HepG2 (cell line): Measurements from ENCODE around the gene CDAN1. TPM values are rescaled to one million over a fixed set of nuclear protein-coding genes. Genes with fewer than 3 reads are reported as not detected.

Source experiments
- ATAC-seq: fragments of 200-7000 bp; cut with Tn5 transposase; 3 replicates; pipeline ENCODE4 v1.9.1; 2020; ENCODE audit warnings: mild to moderate bottlenecking, moderate library complexity
- BruUV-seq: library from RNA; stranded (reverse); fragments of 400-500 nt; replicated peaks from 2 replicates; lab custom pipeline; 2021; lab: Mats Ljungman, UMichigan
- CTCF ChIA-PET: fragments of 300-600 bp; formaldehyde crosslinking; extraction: SDS; loops from one replicate; lab custom pipeline; 2021; ENCODE audit warnings: low total read pairs, inconsistent platforms, low intra/inter-chr PET ratio; lab: Yijun Ruan, JAX
- POLR2A ChIA-PET: fragments of 350-600 bp; sonication (Branson Sonifier 250); formaldehyde crosslinking; loops from one replicate; lab custom pipeline; 2020; ENCODE audit warnings: antibody characterized with exemption, inconsistent platforms; lab: Yijun Ruan, JAX
- DNase-seq: peaks from one replicate; pipeline ENCODE4 v3.0.0-alpha.2; 2015; ENCODE audit warnings: low spot score
- FAIRE-seq: peaks from 3 replicates; lab custom pipeline; 2011; peaks lifted over from hg19 to GRCh38; lab: Jason Lieb, UNC
- H2AFZ ChIP-seq: one replicate; pipeline ENCODE4 v1.6.1; 2011; ENCODE audit warnings: low read length, inconsistent platforms
- H3K27ac ChIP-seq: fragments of 300-600 bp; 3 replicates; pipeline ENCODE4 v1.8.0; 2011; ENCODE audit warnings: mixed run types, mild to moderate bottlenecking, mixed read lengths, low read length, inconsistent platforms; ENCODE audit not compliant: insufficient read depth; ENCODE audit errors: extremely low read length
- H3K27me3 ChIP-seq, 2 experiments: fragments of 200-600 bp in 1 of 2; 2 replicates in 1 of 2; 3 replicates in 1 of 2; pipeline versions ENCODE4 v1.6.0 to v1.8.0; 2011; ENCODE audit warnings: low read length in 2 of 2, mild to moderate bottlenecking in 2 of 2, moderate library complexity in 2 of 2, inconsistent platforms in 1 of 2; ENCODE audit not compliant: insufficient read depth in 2 of 2, control insufficient read depth in 1 of 2
- H3K36me3 ChIP-seq, 2 experiments: fragments of 200-600 bp in 1 of 2; replicated peaks in 1 of 2; 2 replicates in 1 of 2; 3 replicates in 1 of 2; pipeline versions ENCODE4 v1.5.1 to v1.8.0; 2011; ENCODE audit warnings: low read length in 2 of 2, inconsistent platforms in 1 of 2; ENCODE audit not compliant: insufficient read depth in 2 of 2, control insufficient read depth in 1 of 2
- H3K4me1 ChIP-seq: 2 replicates; pipeline ENCODE4 v1.5.1; 2012; ENCODE audit warnings: low read length, inconsistent platforms; ENCODE audit not compliant: insufficient read depth
- H3K4me2 ChIP-seq: 2 replicates; pipeline ENCODE4 v1.6.0; 2011; ENCODE audit warnings: low read depth, low read length, inconsistent platforms
- H3K4me3 ChIP-seq, 3 experiments: fragments of 200-600 bp in 1 of 3; sonication (generic), shearing (Covaris generic) in 1 of 3; replicated peaks in 1 of 3; 2 replicates each; pipeline ENCODE4 v1.5.1; 2011 to 2016; ENCODE audit warnings: low read length in 3 of 3, inconsistent platforms in 2 of 3, low read depth in 2 of 3, mild to moderate bottlenecking in 2 of 3, control low read depth in 1 of 3, mixed read lengths in 1 of 3; ENCODE audit not compliant: insufficient read depth in 1 of 3
- H3K79me2 ChIP-seq: one replicate; pipeline ENCODE4 v1.6.1; 2011; ENCODE audit warnings: low read length, inconsistent platforms; ENCODE audit not compliant: insufficient read depth
- H3K9ac ChIP-seq: 2 replicates; pipeline ENCODE4 v1.6.0; 2011; ENCODE audit warnings: mild to moderate bottlenecking, low read depth, low read length, inconsistent platforms; ENCODE audit not compliant: insufficient read depth
- H3K9me3 ChIP-seq: 2 replicates; pipeline ENCODE4 v1.5.1; 2012; ENCODE audit warnings: mild to moderate bottlenecking, low read length
- H4K20me1 ChIP-seq: 2 replicates; pipeline ENCODE4 v1.6.0; 2011; ENCODE audit warnings: inconsistent platforms, mild to moderate bottlenecking, low read length, moderate library complexity; ENCODE audit not compliant: insufficient read depth
- AGO2 ChIP-seq: fragments of 200-400 bp; formaldehyde crosslinking; optimal IDR thresholded peaks from 2 replicates; pipeline ENCODE3; 2017; ENCODE audit warnings: mild to moderate bottlenecking, low read depth, low read length, moderate library complexity
- ARNT2 ChIP-seq: sonication (generic); formaldehyde crosslinking; IDR thresholded peaks from 2 replicates; pipeline ENCODE4 v1.8.0; 2022; ENCODE audit warnings: mild to moderate bottlenecking, low read depth, missing genetic modification reagents, moderate library complexity
- CAMTA2 ChIP-seq: sonication (generic); formaldehyde crosslinking; IDR thresholded peaks from 2 replicates; pipeline ENCODE4 v1.4.0; 2020; ENCODE audit warnings: mild to moderate bottlenecking, missing genetic modification reagents, borderline replicate concordance
- PHB2 ChIP-seq: fragments of 450-650 bp; IDR thresholded peaks from 2 replicates; pipeline ENCODE4 v1.6.1; 2018; ENCODE audit not compliant: partially characterized antibody
- SMAD1 ChIP-seq: sonication (generic); formaldehyde crosslinking; IDR thresholded peaks from 2 replicates; pipeline ENCODE4 v1.4.0; 2020; ENCODE audit warnings: missing genetic modification reagents, low read depth, mild to moderate bottlenecking, borderline replicate concordance
- ZNF20 ChIP-seq: sonication (generic); formaldehyde crosslinking; IDR thresholded peaks from 2 replicates; pipeline ENCODE4 v1.4.0; 2020; ENCODE audit warnings: mild to moderate bottlenecking, moderate library complexity, missing genetic modification reagents
- WGBS: methylation state at CpG from one replicate; pipeline ENCODE4 v1.1.6; 2017; ENCODE audit warnings: low lambda C conversion rate; 5-methylcytosine and 5-hydroxymethylcytosine counted together
- in situ Hi-C: cut with HindIII; loops from 2 replicates; pipeline ENCODE4 v1.10.0; 2017; ENCODE audit warnings: low pct_unique_long_range_greater_than_20kb; ENCODE audit not compliant: extremely low pct_ligation_motif_present
- intact Hi-C: fragments of 100-400 bp; cut with micrococcal nuclease; formaldehyde crosslinking; loops from one replicate; pipeline ENCODE4 v1.10.0; 2022; ENCODE audit not compliant: unreplicated experiment
- polyA plus RNA-seq, 8 experiments: library from polyadenylated mRNA; depleted of rRNA in 3 of 8; stranded (reverse) in 7 of 8; unstranded in 1 of 8; fragments of >200 nt; fragmentation: Illumina TruSeq in 4 of 8; extraction: Trizol in 4 of 8; gene quantifications; 2 replicates each; pipeline versions ENCODE4 v1.2.1 to v1.2.3, GENCODE V29; 2011 to 2016; ENCODE audit warnings: low read depth in 4 of 8, missing spikeins in 1 of 8, mixed read lengths in 1 of 8; ENCODE audit not compliant: insufficient read depth in 1 of 8
- total RNA-seq, 5 experiments: library from RNA; depleted of rRNA; stranded (reverse); fragments of >200 nt; fragmentation: Illumina TruSeq; extraction: Trizol; gene quantifications; 2 replicates each; pipeline ENCODE4 v1.2.3, GENCODE V29; 2016; ENCODE audit warnings: low read depth in 1 of 5

The CDAN1 gene
- total and polyA plus RNA-seq, 2 of the 13 experiments (the other 11 are each of a cell fraction or from before 2014, with no cell fraction given) = 5.0 to 16.1 TPM

- H2AFZ ChIP-seq = no peak overlapping the region
- in situ Hi-C loops = no loop called here
- H3K9ac ChIP-seq = no peak overlapping the region
- FAIRE-seq (no peak), DNase-seq (no peak), ATAC-seq (no peak)
- peaks cover 47 to 75% of the 10 kb centered on the region in 2 experiments for H3K36me3 ChIP-seq
- ChIA-PET POLR2A (no interaction called here), CTCF (no interaction called here)
- no peaks in the 10 kb centered on the region for H3K4me1 ChIP-seq
- intact Hi-C loops = no loop called here
- H3K4me3 ChIP-seq = no peak overlapping the region
- no peak overlapping the region for H3K27ac ChIP-seq
- H3K9me3 ChIP-seq = no peaks in the 10 kb centered on the region
- 93% methylated on average over 10 of the region's 11 CpGs for WGBS
- H3K79me2 ChIP-seq = no peaks in the 10 kb centered on the region
- H3K27me3 ChIP-seq = no peaks in the 10 kb centered on the region
- no peaks in the 10 kb centered on the region for H4K20me1 ChIP-seq
- no peak overlapping the region for H3K4me2 ChIP-seq
- TF ChIP-seq AGO2 (peak; percentile 51), ZNF20 (CRISPR knock-in tag) (no peak)
- BruUV-seq = no TSS peak
Observed at GRCh38 chr15:42726114-42726513, 10.8 kb downstream of the CDAN1 start.

DNA sequence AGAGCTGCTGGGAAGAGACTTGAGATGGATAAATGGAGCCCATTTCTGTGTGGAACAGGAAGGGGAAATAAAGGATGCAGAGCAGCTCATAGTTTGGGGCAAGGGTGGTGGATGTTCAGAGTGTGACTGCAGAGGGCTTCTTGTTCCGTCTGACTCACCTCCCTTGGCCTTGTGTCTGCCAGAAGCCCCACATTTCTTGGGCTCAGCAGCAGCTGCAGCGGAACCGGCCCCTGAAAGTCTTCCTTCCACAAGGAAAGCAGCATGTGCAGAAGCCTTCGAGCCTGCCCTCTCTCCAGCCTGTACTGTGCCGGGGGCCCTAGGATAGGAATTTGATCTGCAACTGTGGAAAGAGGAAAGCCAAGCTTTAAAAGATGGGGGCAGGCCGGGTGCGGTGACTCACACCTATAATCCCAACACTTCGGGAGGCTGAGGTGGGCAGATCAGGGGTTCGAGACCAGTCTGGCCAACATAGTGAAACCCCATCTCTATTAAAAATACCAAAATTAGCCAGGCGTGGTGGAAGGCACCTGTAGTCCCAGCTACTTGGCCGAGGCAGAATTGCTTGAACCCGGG lies 11.5 kb downstream of the CDAN1 start:
- H3K9me3 ChIP-seq = no peaks in the 10 kb centered on the region
- CTCF ChIA-PET = no interaction called here
- ATAC-seq = no peak

More for the DNA sequence above, 11.5 kb downstream of the CDAN1 start:
- peaks cover 45 to 69% of the 10 kb centered on the region in 2 experiments for H3K36me3 ChIP-seq
- DNase-seq (no peak), FAIRE-seq (no peak)
- H3K27ac ChIP-seq = no peak overlapping the region
- intact Hi-C loops = no loop called here
- H3K4me3 ChIP-seq = no peak overlapping the region
- H3K4me1 ChIP-seq = peaks cover 2% of the 10 kb centered on the region; the same call in 1 of the 2 replicates
- H3K79me2 ChIP-seq = no peaks in the 10 kb centered on the region
- H4K20me1 ChIP-seq = no peaks in the 10 kb centered on the region
- no TSS peak for BruUV-seq
- whole genome bisulfite sequencing = 98% methylated on average over 9 of the region's 12 CpGs
- POLR2A ChIA-PET = no interaction called here
- no peak overlapping the region for H2AFZ ChIP-seq
- no peak for TF ChIP-seq ARNT2 (CRISPR knock-in tag)
- TF ChIP-seq PHB2 = no peak
- no peak for TF ChIP-seq SMAD1 (CRISPR knock-in tag)
- no peak for TF ChIP-seq CAMTA2 (CRISPR knock-in tag)
- in situ Hi-C loops = no loop called here
- no peak overlapping the region for H3K4me2 ChIP-seq
- H3K27me3 ChIP-seq = no peaks in the 10 kb centered on the region
- no peak overlapping the region for H3K9ac ChIP-seq
